ENCODE data around the gene NCAM2.

The NCAM2 gene

GRCh38 chr21:21396424-21396823 is 398.2 kb downstream of the NCAM2 start:
- TF ChIP-seq ZBTB20 (tag by site-specific recombination; IDR thresholded peaks at IDR 0.05) (no peak), ZNF791 (tag by site-specific recombination; IDR thresholded peaks at IDR 0.05) (no peak), ZNF560 (tag by site-specific recombination; IDR thresholded peaks at IDR 0.05; ENCODE audit: borderline replicate concordance) (no peak), ZNF596 (tag by site-specific recombination; IDR thresholded peaks at IDR 0.05) (no peak), ZEB2 (tag by site-specific recombination; IDR thresholded peaks at IDR 0.05) (no peak), ZNF140 (tag by site-specific recombination; IDR thresholded peaks at IDR 0.05) (no peak), ZXDB (tag by site-specific recombination; IDR thresholded peaks at IDR 0.05) (no peak), ZNF530 (tag by site-specific recombination; IDR thresholded peaks at IDR 0.05; ENCODE audit: low read depth) (no peak), ZNF366 (tag by site-specific recombination; conservative IDR thresholded peaks at IDR 0.05) (no peak), ZBTB8A (tag by site-specific recombination; IDR thresholded peaks at IDR 0.05) (no peak), ZNF19 (tag by site-specific recombination; IDR thresholded peaks at IDR 0.05; ENCODE audit: low read depth) (no peak), HOXA7 (CRISPR knock-in tag; IDR thresholded peaks at IDR 0.05; ENCODE audit: borderline replicate concordance) (no peak), KLF7 (tag by site-specific recombination; IDR thresholded peaks at IDR 0.05; ENCODE audit: borderline replicate concordance) (no peak), ZNF571 (tag by site-specific recombination; IDR thresholded peaks at IDR 0.05) (no peak)
- TF ChIP-seq, protein P1, sequence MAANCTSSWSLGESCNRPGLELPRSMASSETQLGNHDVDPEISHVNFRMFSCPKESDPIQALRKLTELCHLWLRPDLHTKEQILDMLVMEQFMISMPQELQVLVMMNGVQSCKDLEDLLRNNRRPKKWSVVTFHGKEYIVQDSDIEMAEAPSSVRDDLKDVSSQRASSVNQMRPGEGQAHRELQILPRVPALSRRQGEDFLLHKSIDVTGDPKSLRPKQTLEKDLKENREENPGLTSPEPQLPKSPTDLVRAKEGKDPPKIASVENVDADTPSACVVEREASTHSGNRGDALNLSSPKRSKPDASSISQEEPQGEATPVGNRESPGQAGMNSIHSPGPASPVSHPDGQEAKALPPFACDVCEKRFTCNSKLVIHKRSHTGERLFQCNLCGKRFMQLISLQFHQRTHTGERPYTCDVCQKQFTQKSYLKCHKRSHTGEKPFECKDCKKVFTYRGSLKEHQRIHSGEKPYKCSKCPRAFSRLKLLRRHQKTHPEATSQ (tag by site-specific recombination; IDR thresholded peaks at IDR 0.05): no peak
- TF ChIP-seq, protein P2, sequence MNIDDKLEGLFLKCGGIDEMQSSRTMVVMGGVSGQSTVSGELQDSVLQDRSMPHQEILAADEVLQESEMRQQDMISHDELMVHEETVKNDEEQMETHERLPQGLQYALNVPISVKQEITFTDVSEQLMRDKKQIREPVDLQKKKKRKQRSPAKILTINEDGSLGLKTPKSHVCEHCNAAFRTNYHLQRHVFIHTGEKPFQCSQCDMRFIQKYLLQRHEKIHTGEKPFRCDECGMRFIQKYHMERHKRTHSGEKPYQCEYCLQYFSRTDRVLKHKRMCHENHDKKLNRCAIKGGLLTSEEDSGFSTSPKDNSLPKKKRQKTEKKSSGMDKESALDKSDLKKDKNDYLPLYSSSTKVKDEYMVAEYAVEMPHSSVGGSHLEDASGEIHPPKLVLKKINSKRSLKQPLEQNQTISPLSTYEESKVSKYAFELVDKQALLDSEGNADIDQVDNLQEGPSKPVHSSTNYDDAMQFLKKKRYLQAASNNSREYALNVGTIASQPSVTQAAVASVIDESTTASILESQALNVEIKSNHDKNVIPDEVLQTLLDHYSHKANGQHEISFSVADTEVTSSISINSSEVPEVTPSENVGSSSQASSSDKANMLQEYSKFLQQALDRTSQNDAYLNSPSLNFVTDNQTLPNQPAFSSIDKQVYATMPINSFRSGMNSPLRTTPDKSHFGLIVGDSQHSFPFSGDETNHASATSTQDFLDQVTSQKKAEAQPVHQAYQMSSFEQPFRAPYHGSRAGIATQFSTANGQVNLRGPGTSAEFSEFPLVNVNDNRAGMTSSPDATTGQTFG (tag by site-specific recombination; IDR thresholded peaks at IDR 0.05; ENCODE audit: borderline replicate concordance): no peak
- no peaks in the 10 kb centered on the region for H3K4me1 ChIP-seq (ENCODE audit: control insufficient read depth, insufficient read depth, low read length)
- no peaks in the 10 kb centered on the region for H3K36me3 ChIP-seq (ENCODE audit: control insufficient read depth in 2 of 2, insufficient read depth in 1 of 2, low read length in 2 of 2)
- no peak overlapping the region for H3K27ac ChIP-seq (ENCODE audit: extremely low read depth, low read depth, low read length)
- H3K4me3 ChIP-seq (ENCODE audit: low read depth, low read length): no peak overlapping the region
- CTCF ChIA-PET: no interaction called here
- no peaks in the 10 kb centered on the region for H3K9me3 ChIP-seq (ENCODE audit: control insufficient read depth, insufficient read depth, low read depth, low read length)
- POLR2A ChIA-PET: no interaction called here

- H3K4me1 ChIP-seq (ENCODE audit: control insufficient read depth, insufficient read depth, low read length): no peaks in the 10 kb centered on the region
- no peaks in the 10 kb centered on the region for H3K9me3 ChIP-seq (ENCODE audit: control insufficient read depth, insufficient read depth, low read depth, low read length)
- CTCF ChIA-PET: no interaction called here
- no peaks in the 10 kb centered on the region for H3K36me3 ChIP-seq (ENCODE audit: control insufficient read depth in 2 of 2, insufficient read depth in 1 of 2, low read length in 2 of 2)
- no peak overlapping the region for H3K27ac ChIP-seq (ENCODE audit: extremely low read depth, low read depth, low read length)
- no peak overlapping the region for H3K4me3 ChIP-seq (ENCODE audit: low read depth, low read length)
- POLR2A ChIA-PET: no interaction called here
- no peak for TF ChIP-seq ZNF660 (tag by site-specific recombination; IDR thresholded peaks at IDR 0.05)
- TF ChIP-seq ZNF335 (tag by site-specific recombination; conservative IDR thresholded peaks at IDR 0.05): no peak
- no peak for TF ChIP-seq ZBTB48 (tag by site-specific recombination; IDR thresholded peaks at IDR 0.05)
- TF ChIP-seq, protein P3, sequence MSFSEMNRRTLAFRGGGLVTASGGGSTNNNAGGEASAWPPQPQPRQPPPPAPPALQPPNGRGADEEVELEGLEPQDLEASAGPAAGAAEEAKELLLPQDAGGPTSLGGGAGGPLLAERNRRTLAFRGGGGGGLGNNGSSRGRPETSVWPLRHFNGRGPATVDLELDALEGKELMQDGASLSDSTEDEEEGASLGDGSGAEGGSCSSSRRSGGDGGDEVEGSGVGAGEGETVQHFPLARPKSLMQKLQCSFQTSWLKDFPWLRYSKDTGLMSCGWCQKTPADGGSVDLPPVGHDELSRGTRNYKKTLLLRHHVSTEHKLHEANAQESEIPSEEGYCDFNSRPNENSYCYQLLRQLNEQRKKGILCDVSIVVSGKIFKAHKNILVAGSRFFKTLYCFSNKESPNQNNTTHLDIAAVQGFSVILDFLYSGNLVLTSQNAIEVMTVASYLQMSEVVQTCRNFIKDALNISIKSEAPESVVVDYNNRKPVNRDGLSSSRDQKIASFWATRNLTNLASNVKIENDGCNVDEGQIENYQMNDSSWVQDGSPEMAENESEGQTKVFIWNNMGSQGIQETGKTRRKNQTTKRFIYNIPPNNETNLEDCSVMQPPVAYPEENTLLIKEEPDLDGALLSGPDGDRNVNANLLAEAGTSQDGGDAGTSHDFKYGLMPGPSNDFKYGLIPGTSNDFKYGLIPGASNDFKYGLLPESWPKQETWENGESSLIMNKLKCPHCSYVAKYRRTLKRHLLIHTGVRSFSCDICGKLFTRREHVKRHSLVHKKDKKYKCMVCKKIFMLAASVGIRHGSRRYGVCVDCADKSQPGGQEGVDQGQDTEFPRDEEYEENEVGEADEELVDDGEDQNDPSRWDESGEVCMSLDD (tag by site-specific recombination; IDR thresholded peaks at IDR 0.05): no peak
- no peak for TF ChIP-seq KLF10 (tag by site-specific recombination; IDR thresholded peaks at IDR 0.05)
- no peak for TF ChIP-seq ZFP41 (tag by site-specific recombination; IDR thresholded peaks at IDR 0.05; ENCODE audit: borderline replicate concordance)
- TF ChIP-seq ZNF239 (tag by site-specific recombination; IDR thresholded peaks at IDR 0.05): no peak
- TF ChIP-seq, protein P4, sequence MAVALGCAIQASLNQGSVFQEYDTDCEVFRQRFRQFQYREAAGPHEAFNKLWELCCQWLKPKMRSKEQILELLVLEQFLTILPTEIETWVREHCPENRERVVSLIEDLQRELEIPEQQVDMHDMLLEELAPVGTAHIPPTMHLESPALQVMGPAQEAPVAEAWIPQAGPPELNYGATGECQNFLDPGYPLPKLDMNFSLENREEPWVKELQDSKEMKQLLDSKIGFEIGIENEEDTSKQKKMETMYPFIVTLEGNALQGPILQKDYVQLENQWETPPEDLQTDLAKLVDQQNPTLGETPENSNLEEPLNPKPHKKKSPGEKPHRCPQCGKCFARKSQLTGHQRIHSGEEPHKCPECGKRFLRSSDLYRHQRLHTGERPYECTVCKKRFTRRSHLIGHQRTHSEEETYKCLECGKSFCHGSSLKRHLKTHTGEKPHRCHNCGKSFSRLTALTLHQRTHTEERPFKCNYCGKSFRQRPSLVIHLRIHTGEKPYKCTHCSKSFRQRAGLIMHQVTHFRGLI (tag by site-specific recombination; IDR thresholded peaks at IDR 0.05): no peak
- no peak for TF ChIP-seq PATZ1 (tag by site-specific recombination; IDR thresholded peaks at IDR 0.05)
- TF ChIP-seq, protein P5, sequence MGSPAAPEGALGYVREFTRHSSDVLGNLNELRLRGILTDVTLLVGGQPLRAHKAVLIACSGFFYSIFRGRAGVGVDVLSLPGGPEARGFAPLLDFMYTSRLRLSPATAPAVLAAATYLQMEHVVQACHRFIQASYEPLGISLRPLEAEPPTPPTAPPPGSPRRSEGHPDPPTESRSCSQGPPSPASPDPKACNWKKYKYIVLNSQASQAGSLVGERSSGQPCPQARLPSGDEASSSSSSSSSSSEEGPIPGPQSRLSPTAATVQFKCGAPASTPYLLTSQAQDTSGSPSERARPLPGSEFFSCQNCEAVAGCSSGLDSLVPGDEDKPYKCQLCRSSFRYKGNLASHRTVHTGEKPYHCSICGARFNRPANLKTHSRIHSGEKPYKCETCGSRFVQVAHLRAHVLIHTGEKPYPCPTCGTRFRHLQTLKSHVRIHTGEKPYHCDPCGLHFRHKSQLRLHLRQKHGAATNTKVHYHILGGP (tag by site-specific recombination; IDR thresholded peaks at IDR 0.05): no peak
These were observed 399.3 kb downstream of the NCAM2 start for GRCh38 chr21:21397464-21397863.
